ENCODE measurements around the gene FAM209A.
"Not testable (repeated sequence)": the region's sequence is repeated elsewhere in the genome, so short reads cannot be mapped to it uniquely, and the experiment has no call there.

The FAM209A gene

DNA sequence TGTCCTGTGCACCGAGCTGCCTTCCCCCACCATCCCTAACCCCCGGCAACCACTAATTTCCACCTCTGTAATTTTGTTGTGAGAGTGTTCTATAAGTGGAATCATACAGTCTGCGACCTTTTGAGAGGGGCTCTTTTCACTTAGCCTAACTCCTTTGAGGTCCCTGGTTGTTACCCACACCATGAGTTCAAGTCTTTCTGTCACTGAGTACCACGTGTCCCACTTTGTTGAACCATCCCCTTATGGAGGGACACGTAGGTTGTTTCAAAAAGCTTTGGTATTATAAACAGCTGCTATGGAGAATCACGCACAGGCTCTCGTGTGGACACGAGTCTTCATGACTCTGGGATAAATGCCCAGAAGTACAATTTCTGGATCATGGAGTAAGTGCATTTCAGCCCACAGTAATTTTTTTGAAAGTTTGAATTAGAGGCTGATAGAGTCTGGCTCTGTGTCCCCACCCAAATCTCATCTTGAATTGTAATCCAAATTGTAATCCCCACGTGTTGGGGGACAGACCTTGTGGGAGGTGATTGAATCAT, 18.0 kb downstream of the FAM209A start:
- no peak for DNase-seq

DNA sequence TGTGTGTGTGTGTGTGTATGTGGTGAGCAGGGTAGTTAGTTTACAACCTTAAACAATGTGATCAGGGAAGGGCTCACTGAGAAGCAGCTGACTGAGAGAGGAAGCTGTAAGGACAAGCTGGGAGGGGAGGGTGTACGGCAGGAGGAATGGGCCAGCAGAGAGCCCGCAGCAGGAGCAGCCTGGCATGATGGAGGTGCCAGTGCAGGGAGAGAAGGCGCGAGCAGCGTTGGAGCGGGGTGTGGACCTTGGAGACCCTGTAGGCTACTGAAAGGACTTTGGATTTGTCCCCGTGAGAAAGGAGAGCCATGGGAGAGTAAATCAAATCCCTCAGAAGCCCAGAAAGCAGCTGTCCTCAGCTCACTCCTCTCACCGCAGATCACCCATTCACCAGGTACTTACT, 27.0 kb downstream of the FAM209A start:
- no peak for DNase-seq

DNA sequence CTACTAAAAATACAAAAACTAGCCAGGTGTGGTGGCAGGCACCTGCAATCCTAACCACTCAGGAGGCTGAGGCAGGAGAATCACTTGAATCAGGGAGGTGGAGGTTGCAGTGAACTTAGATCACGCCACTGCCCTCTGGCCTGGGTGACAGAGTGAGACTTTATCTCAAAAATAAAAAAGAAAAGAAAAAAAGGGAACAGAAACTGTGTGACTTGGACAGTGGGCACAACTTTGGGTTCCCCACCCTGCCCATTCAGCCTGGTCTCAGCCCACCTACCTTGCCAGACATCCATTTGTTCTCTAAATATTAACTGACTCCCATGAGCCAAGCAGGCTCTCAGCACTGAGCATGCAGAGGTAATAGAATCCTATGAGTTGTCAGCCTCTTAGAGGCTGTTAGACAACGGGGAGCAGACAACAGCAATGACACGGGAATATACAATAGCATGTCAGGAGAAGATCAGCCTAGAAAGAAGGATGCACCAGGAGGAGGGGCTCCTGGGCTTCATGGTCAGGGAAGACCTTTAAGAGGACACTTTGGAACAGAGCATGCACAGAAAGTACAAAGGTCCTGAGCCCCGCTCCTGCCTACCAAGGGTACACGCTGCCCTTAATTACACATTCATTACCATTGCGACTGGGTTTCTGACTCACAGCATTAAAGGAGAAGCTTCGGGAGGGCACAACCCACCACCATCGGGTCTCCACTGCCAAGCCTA, 28.5 kb downstream of the FAM209A start:
- no peak for DNase-seq

DNA sequence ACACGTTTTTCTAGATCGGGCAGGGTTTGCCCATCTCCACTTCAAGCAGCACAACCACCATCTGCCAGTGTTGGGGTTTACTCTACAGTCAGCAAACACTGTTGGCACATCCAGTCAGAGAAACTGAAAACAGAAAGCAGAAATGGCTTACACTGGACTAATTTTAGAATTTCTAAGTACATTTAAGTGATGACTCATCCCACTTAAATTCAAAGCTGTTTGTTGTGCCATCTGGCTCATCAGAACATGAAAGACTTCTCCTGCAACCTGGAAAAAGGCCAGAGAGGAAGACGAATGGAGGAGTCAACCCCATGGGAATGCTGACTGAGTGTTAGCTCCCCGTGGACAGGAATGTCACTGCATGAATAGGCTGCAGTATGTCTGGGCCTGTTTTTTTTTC, 30.3 kb downstream of the FAM209A start:
- DNase-seq, result no peak

DNA sequence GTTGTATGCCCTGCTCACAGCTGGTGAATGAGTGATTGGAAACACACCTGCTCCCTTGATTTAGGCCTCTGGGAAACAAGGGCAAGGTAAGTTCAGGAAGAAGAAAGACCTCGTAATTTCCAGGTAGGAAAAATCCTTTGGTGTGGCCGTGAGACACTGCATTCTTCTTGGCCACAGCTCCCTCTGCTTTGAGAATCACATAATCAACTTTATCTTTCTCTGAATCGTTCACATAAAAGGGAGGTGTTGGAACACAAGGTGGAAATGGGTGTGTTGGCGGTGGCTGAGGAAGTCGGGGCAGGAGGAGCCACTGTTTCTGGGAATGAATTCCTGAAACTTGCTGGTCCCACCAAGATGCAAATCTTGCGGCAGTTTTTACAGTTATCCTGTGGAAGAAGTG, 34.4 kb downstream of the FAM209A start:
- no peak for DNase-seq

DNA sequence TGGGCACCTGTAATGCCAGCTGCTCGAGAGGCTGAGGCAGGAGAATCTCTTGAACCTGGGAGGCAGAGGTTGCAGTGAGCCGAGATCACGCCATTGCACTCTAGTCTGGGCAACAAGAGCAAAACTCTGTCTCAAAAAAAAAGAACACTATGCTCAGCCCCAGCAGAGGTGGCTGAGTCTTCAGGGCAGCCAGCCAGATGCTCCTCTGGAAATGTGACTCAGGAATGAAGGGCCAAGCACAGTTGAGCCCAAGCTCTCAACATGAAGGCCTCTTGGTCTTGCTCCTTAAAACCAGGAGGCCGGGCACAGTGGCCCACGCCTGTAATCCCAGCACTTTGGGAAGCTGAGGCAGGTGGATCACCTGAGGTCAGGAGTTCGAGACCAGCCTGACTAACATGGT, 40.0 kb downstream of the FAM209A start:
- not testable (repeated sequence) for DNase-seq

DNA sequence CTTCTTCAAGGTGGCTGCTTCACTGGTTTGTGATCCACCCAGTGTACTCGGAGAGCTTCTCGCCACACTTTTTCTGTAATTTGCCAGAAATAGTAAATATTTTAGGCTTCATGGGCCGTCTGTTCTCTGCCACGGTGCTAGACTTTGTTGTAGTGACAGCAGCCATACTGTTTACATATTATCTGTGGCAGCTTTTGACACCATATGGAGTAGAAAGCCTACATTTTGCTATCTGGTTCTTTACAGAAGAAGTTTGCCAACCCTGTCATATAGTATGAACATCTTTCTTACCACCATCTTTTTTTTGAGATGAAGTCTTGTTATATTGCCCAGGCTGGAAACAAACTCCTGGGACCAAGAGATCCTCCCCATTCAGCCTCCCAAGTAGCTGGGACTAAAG, 41.0 kb downstream of the FAM209A start:
- no peak for DNase-seq

DNA sequence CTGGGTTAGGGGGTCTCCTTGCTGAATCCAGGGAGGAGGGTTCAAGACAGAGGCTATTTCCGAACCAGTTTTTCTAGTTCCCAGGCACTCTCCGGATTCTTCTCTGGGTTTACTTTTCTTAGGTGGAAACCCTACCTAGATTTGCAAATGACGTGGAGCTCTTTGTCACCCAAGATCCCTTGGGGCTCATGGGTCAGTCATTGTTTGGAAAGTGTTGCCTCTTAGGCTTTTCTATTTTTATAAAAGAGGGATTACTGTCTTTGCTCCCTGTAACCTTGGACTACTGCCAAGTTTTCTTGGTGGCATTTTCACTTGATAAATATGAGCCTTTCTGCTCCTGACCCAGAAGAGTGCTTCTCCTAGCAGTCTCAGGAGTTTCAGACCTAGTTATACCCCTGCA, 42.1 kb downstream of the FAM209A start:
- DNase-seq, result no peak

DNA sequence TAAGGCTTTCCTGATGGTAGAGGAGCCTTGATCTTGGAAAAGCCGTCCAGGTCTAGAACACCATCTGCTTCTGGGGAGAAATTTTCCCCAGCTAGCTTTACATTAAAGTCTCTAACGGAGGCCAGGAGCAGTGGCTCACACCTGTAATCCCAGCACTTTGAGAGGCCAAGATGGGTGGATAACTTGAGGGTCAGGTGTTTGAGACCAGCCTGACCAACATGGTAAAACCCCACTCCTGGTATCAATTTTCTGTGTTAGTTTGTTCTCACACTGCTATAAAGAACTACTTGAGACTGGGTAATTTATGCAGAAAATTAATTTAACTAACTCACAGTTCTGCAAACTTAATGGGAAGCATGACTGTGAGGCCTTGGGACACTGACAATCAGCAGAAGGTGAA, 46.3 kb downstream of the FAM209A start:
- no peak for DNase-seq

DNA sequence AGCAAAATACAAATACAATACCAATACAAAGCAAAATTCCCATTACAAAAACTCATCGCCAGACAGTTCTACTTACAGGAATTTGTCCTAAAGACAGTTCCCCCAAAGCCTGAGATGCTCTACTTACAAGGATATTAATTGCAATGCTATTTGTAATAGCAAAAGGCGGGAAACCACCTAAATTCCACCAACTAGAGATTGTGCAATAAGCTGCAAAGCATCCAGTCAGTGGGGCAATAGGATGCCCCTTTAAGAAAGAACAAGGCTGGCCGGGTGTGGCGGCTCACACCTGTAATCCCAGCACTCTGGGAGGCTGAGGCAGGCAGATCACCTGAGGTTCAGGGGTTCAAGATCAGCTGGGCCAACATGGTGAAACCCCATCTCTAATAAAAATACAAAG, 47.6 kb downstream of the FAM209A start:
- no peak for DNase-seq

DNA sequence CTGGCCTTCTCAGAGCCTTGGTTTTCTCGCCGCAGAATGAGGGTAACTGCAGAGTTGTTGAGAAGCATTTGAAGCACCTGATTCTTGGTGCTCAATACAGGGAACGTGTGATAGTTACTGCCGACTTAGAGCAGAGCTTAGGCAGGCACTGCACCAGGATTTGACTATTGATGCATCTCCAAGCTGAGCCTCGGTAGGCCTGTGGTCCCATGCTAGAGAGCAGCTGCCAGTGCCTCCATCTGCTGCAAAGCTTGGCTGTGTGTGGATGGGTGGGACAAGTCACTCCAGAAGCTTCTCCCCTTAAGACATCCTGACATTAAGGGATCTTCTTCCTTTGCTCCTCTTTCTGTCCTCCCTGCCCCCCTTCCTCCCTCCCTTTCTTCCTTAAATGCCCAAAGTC, 49.4 kb downstream of the FAM209A start:
- no peak for DNase-seq

DNA sequence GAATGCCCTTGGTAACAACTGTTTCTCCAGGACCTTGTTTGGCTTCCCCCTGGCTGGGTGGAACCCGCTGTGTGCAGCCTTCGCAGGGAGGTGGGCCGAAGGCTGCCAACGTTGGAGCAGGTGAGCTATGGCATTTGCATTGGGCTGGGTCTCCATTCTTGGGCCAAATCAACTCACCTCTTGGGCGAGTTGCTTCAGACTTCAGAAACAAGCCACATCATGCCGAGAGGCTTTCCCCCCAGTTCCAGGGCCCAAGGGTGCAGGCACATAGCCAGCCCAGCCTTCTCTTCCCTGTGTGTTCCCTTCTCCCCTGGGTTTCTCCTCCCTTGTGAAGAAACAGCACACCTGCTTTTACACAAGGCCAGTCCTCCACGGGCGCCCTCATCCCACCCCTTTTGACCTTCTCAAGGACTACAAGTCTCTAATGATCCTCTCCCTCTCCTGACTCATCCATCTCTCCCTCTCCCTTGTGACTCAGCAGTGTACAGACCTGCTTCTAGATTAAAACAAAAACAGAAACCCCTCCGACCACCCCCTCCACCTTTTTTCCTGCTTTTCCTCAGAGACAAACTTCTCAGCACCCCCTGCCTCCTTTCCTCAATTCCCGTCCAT, 50.1 kb downstream of the FAM209A start:
- no peak for DNase-seq

DNA sequence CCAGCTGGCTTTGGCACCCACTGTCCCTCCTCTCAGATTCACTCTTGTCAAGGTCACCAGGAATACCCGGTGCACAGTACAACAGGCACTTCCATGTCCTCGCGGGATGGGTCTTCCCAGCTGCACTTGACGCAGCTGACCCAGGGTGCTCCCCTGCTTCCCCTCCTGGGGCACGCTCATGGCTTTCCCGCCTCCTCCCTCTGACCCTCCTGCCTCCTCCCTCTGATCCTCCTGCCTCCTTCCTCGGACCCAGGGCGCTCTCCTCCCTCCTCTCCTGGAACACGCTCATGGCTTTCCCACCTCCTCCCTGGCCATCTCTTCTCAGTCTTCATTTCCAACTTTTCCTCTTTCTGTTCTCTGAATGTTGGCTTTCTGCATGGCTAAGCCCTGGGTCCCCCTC, 50.6 kb downstream of the FAM209A start:
- DNase-seq, result no peak
